HEK293 (cell line): ENCODE data around the gene SBNO2.

ENCODE experiments used
- CTCF ChIA-PET: fragments of 350-600 bp; formaldehyde crosslinking; extraction: SDS; loops from one replicate; lab custom pipeline; 2021; ENCODE audit warnings: antibody characterized with exemption; lab: Yijun Ruan, JAX
- POLR2A ChIA-PET: fragments of 300-600 bp; formaldehyde crosslinking; extraction: SDS; loops from one replicate; lab custom pipeline; 2020; ENCODE audit warnings: antibody characterized with exemption, inconsistent platforms; lab: Yijun Ruan, JAX
- H3K27ac ChIP-seq: fragments of 200-500 bp; sonication (Bioruptor generic); 2 replicates; pipeline ENCODE4 v1.5.1; 2014; ENCODE audit warnings: low read depth, low read length, control low read depth, inconsistent platforms; ENCODE audit errors: extremely low read depth
- H3K36me3 ChIP-seq, 2 experiments: fragments of 200-500 bp in 1 of 2; sonication (Bioruptor generic) in 1 of 2; 1 replicate in 1 of 2; 2 replicates in 1 of 2; pipeline ENCODE4 v1.5.1; 2014 to 2017; ENCODE audit warnings: inconsistent platforms in 2 of 2, low read length in 2 of 2; ENCODE audit not compliant: control insufficient read depth in 2 of 2, insufficient read depth in 1 of 2
- H3K4me1 ChIP-seq: fragments of 200-500 bp; sonication (Bioruptor generic); 2 replicates; pipeline ENCODE4 v1.5.1; 2014; ENCODE audit warnings: mild to moderate bottlenecking, low read length, inconsistent platforms; ENCODE audit not compliant: control insufficient read depth, insufficient read depth
- H3K4me3 ChIP-seq: 2 replicates; pipeline ENCODE4 v1.5.1; 2011; ENCODE audit warnings: low read depth, mild to moderate bottlenecking, control low read depth, low read length, moderate library complexity
- H3K9me3 ChIP-seq: fragments of 200-500 bp; sonication (Bioruptor generic); 2 replicates; pipeline ENCODE4 v1.5.1; 2014; ENCODE audit warnings: low read depth, low read length, inconsistent platforms; ENCODE audit not compliant: control insufficient read depth, insufficient read depth
- EGR2 ChIP-seq: fragments of 450-650 bp; formaldehyde crosslinking; IDR thresholded peaks from 2 replicates; pipeline ENCODE4 v1.5.1; 2016; ENCODE audit warnings: low read depth, missing biosample characterization, missing genetic modification characterization
- HIC1 ChIP-seq: fragments of 450-650 bp; formaldehyde crosslinking; IDR thresholded peaks from 2 replicates; pipeline ENCODE4 v1.5.1; 2016; ENCODE audit warnings: missing biosample characterization, missing genetic modification characterization
- KLF1 ChIP-seq: fragments of 450-650 bp; formaldehyde crosslinking; IDR thresholded peaks from 2 replicates; pipeline ENCODE4 v1.5.1; 2016; ENCODE audit warnings: missing biosample characterization, missing genetic modification characterization
- SCRT2 ChIP-seq: fragments of 450-650 bp; formaldehyde crosslinking; IDR thresholded peaks from 2 replicates; pipeline ENCODE4 v1.5.1; 2016; ENCODE audit warnings: missing biosample characterization, missing genetic modification characterization
- SP2 ChIP-seq: fragments of 450-650 bp; formaldehyde crosslinking; IDR thresholded peaks from 2 replicates; pipeline ENCODE4 v1.5.1; 2016; ENCODE audit warnings: missing biosample characterization, missing genetic modification characterization
- TCF7L2 ChIP-seq: IDR thresholded peaks from 2 replicates; pipeline ENCODE4 v1.6.1; 2011; ENCODE audit warnings: low read depth, mild to moderate bottlenecking, inconsistent platforms, low read length, moderate library complexity, borderline replicate concordance
- ZBTB7A ChIP-seq: fragments of 450-650 bp; formaldehyde crosslinking; IDR thresholded peaks from 2 replicates; pipeline ENCODE4 v1.5.1; 2016; ENCODE audit warnings: low read depth, missing biosample characterization, missing genetic modification characterization
- ZNF10 ChIP-seq: fragments of 450-650 bp; formaldehyde crosslinking; IDR thresholded peaks from 2 replicates; pipeline ENCODE4 v1.5.1; 2017; ENCODE audit warnings: missing biosample characterization, missing genetic modification characterization
- ZNF341 ChIP-seq: fragments of 450-650 bp; formaldehyde crosslinking; IDR thresholded peaks from 2 replicates; pipeline ENCODE4; 2016; ENCODE audit warnings: low read depth, missing biosample characterization, missing genetic modification characterization
- ZNF600 ChIP-seq: fragments of 450-650 bp; formaldehyde crosslinking; IDR thresholded peaks from 2 replicates; pipeline ENCODE4 v1.5.1; 2016; ENCODE audit warnings: missing biosample characterization, missing genetic modification characterization
- ZNF776 ChIP-seq: fragments of 450-650 bp; formaldehyde crosslinking; IDR thresholded peaks from 2 replicates; pipeline ENCODE4 v1.5.0; 2017; ENCODE audit warnings: missing biosample characterization, missing genetic modification characterization, borderline replicate concordance
- ZNF843 ChIP-seq: fragments of 450-650 bp; formaldehyde crosslinking; IDR thresholded peaks from 2 replicates; pipeline ENCODE4 v1.5.1; 2016; ENCODE audit warnings: missing biosample characterization, missing genetic modification characterization
- TF ChIP-seq, protein P1 (sequence below): fragments of 450-650 bp; formaldehyde crosslinking; IDR thresholded peaks from 2 replicates; pipeline ENCODE4 v1.5.1; 2017; ENCODE audit warnings: missing biosample characterization, missing genetic modification characterization
- TF ChIP-seq, protein P2 (sequence below): fragments of 450-650 bp; formaldehyde crosslinking; IDR thresholded peaks from 2 replicates; pipeline ENCODE4 v1.5.1; 2016; ENCODE audit warnings: missing biosample characterization, missing genetic modification characterization
- TF ChIP-seq, protein P3 (sequence below): fragments of 450-650 bp; formaldehyde crosslinking; IDR thresholded peaks from 2 replicates; pipeline ENCODE4 v1.5.0; 2017; ENCODE audit warnings: missing biosample characterization, missing genetic modification characterization, borderline replicate concordance

The SBNO2 gene

GRCh38 chr19:1118999-1119398 is 55.1 kb downstream of the SBNO2 start:
- POLR2A ChIA-PET, result no interaction called here
- H3K4me3 ChIP-seq, result no peak overlapping the region
- no peak overlapping the region for H3K27ac ChIP-seq
- no peak for TF ChIP-seq ZNF776
- TF ChIP-seq ZNF10 (tag by site-specific recombination), result no peak
- TF ChIP-seq HIC1 (tag by site-specific recombination), result 0 out of 2 replicates have a peak, but pooled peaks have one; percentile 19
- 0 out of 2 replicates have a peak, but pooled peaks have one; percentile 41 for TF ChIP-seq ZNF600 (tag by site-specific recombination)
- TF ChIP-seq, all 188 proteins: peak for 2
- no peaks in the 10 kb centered on the region for H3K4me1 ChIP-seq
- H3K9me3 ChIP-seq, result no peaks in the 10 kb centered on the region
- peaks cover 7 to 53% of the 10 kb centered on the region in 2 experiments; a peak in 2 of 3 replicates for H3K36me3 ChIP-seq
- CTCF ChIA-PET, result no interaction called here

DNA sequence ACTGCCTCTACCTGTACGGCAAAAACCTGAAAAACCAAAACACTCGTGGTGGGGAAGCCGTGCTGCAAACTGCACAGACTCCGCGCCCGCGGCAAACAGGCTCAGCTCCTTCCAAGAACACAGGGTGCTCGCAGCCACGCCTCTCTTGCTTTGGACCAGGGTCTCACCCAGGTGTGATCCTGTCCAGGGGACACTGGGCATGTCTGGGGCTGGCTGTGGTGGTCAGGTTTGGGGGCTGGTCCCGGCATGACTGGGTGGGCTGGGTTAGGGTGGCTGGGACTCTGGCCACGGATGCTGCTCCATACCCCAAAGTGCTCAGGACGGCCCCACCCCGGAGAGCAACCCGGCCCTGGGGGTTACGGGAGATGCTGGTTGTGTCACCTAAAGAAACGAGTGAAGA is 56.4 kb downstream of the SBNO2 start:
- no peaks in the 10 kb centered on the region for H3K9me3 ChIP-seq
- H3K27ac ChIP-seq, result no peak overlapping the region
- no peak overlapping the region for H3K4me3 ChIP-seq
- CTCF ChIA-PET, result no interaction called here
- POLR2A ChIA-PET, result no interaction called here
- TF ChIP-seq KLF1 (tag by site-specific recombination), result peak; percentile 27; the same call in 1 of the 2 replicates
- TF ChIP-seq, protein P1, sequence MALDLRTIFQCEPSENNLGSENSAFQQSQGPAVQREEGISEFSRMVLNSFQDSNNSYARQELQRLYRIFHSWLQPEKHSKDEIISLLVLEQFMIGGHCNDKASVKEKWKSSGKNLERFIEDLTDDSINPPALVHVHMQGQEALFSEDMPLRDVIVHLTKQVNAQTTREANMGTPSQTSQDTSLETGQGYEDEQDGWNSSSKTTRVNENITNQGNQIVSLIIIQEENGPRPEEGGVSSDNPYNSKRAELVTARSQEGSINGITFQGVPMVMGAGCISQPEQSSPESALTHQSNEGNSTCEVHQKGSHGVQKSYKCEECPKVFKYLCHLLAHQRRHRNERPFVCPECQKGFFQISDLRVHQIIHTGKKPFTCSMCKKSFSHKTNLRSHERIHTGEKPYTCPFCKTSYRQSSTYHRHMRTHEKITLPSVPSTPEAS (tag by site-specific recombination), result no peak
- peaks cover 4% of the 10 kb centered on the region; the same call in 1 of the 2 replicates for H3K4me1 ChIP-seq
- H3K36me3 ChIP-seq, result peaks cover 7 to 46% of the 10 kb centered on the region in 2 experiments; a peak in 2 of 3 replicates

DNA sequence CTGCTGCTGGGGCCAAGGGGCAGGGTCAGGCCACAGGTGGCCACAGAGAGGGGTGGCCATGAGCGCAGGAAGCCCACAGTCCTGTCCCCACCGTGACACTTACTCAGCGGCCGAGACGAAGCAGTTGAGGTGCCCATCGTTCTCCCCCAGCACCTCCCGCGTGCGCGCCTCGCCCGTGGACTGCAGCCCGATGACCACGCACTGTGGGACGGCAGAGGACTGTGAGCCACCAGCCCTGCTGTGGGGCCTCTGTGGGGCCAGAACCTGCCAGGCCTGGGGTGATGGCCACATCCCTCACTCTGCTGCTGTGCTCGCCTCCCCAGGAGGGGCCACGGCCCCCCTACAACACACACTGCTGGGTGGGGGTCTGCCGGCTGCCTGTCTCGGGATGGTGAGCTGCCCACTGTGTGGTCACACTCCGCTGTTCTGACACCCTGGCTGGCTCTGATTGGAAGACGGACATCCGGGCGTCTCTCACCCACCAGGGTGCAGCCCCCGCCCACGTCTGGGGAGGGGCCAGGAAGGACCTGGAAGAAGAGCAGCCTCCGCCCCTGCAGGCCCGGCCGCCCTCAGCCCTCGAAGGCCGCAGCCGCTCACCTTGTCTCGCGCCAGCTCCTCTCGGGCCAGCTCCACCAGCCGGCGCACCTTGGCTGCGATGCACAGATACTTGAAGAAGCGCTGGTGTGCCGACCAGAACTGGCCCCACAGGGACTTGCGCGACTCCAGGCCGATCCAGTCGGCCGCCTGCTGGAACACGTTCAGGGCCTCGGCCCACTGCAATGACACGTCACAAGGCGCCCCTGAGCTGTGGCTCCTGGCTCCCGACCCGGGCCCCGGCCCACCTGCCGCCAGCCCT is 57.1 kb downstream of the SBNO2 start:
- Histone ChIP-seq H3K27ac (no peak overlapping the region), H3K4me3 (no peak overlapping the region), H3K9me3 (no peaks in the 10 kb centered on the region), H3K4me1 (peaks cover 4% of the 10 kb centered on the region; the same call in 1 of the 2 replicates), H3K36me3 (peaks cover 7 to 44% of the 10 kb centered on the region in 2 experiments; a peak in 2 of 3 replicates)
- ChIA-PET POLR2A (no interaction called here), CTCF (interaction anchor here (0.6 to 0.9 kb wide), 2 partner anchors 54 to 107 kb away, joined by 3 read pairs; no protein-coding TSS in a partner anchor)
- TF ChIP-seq SP2 (tag by site-specific recombination), result peak; percentile 25
- no peak for TF ChIP-seq ZBTB7A
- TF ChIP-seq SCRT2 (tag by site-specific recombination), result peak; percentile 42; the same call in 1 of the 2 replicates
- TF ChIP-seq EGR2, result 0 out of 2 replicates have a peak, but pooled peaks have one; percentile 31
- TF ChIP-seq ZNF341 (tag by site-specific recombination), result 0 out of 2 replicates have a peak, but pooled peaks have one; percentile 8

GRCh38 chr19:1115646-1116420 is 58.2 kb downstream of the SBNO2 start:
- Histone ChIP-seq H3K9me3 (no peaks in the 10 kb centered on the region), H3K27ac (no peak overlapping the region), H3K4me3 (no peak overlapping the region), H3K36me3 (peaks cover 6 to 38% of the 10 kb centered on the region in 2 experiments; a peak in 2 of 3 replicates), H3K4me1 (peaks cover 4% of the 10 kb centered on the region; the same call in 1 of the 2 replicates)
- ChIA-PET POLR2A (no interaction called here), CTCF (interaction anchor here (0.6 to 1.3 kb wide), 5 partner anchors 24 to 231 kb away, joined by 3 to 4 read pairs (median 3); no protein-coding TSS in a partner anchor)
- TF ChIP-seq, protein P2, sequence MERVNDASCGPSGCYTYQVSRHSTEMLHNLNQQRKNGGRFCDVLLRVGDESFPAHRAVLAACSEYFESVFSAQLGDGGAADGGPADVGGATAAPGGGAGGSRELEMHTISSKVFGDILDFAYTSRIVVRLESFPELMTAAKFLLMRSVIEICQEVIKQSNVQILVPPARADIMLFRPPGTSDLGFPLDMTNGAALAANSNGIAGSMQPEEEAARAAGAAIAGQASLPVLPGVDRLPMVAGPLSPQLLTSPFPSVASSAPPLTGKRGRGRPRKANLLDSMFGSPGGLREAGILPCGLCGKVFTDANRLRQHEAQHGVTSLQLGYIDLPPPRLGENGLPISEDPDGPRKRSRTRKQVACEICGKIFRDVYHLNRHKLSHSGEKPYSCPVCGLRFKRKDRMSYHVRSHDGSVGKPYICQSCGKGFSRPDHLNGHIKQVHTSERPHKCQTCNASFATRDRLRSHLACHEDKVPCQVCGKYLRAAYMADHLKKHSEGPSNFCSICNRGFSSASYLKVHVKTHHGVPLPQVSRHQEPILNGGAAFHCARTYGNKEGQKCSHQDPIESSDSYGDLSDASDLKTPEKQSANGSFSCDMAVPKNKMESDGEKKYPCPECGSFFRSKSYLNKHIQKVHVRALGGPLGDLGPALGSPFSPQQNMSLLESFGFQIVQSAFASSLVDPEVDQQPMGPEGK (tag by site-specific recombination), result no peak
- TF ChIP-seq ZNF843 (no peak), TCF7L2 (no peak)
- TF ChIP-seq, protein P3, sequence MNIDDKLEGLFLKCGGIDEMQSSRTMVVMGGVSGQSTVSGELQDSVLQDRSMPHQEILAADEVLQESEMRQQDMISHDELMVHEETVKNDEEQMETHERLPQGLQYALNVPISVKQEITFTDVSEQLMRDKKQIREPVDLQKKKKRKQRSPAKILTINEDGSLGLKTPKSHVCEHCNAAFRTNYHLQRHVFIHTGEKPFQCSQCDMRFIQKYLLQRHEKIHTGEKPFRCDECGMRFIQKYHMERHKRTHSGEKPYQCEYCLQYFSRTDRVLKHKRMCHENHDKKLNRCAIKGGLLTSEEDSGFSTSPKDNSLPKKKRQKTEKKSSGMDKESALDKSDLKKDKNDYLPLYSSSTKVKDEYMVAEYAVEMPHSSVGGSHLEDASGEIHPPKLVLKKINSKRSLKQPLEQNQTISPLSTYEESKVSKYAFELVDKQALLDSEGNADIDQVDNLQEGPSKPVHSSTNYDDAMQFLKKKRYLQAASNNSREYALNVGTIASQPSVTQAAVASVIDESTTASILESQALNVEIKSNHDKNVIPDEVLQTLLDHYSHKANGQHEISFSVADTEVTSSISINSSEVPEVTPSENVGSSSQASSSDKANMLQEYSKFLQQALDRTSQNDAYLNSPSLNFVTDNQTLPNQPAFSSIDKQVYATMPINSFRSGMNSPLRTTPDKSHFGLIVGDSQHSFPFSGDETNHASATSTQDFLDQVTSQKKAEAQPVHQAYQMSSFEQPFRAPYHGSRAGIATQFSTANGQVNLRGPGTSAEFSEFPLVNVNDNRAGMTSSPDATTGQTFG (tag by site-specific recombination), result no peak
